NCI-H510A treated with DMSO at 0.1 percent for 48 hours (cell line): ENCODE results near the gene CYP1B1.
A peak's percentile ranks its signal among the peaks of the same experiment; 100 is the strongest.
"Not testable (repeated sequence)": the region's sequence is repeated elsewhere in the genome, so short reads cannot be mapped to it uniquely, and the experiment has no call there.

Source experiments
- DNase-seq: peaks from one replicate; lab custom pipeline; 2025; lab: John Stamatoyannopoulos, UW

CYP1B1 gene

DNA sequence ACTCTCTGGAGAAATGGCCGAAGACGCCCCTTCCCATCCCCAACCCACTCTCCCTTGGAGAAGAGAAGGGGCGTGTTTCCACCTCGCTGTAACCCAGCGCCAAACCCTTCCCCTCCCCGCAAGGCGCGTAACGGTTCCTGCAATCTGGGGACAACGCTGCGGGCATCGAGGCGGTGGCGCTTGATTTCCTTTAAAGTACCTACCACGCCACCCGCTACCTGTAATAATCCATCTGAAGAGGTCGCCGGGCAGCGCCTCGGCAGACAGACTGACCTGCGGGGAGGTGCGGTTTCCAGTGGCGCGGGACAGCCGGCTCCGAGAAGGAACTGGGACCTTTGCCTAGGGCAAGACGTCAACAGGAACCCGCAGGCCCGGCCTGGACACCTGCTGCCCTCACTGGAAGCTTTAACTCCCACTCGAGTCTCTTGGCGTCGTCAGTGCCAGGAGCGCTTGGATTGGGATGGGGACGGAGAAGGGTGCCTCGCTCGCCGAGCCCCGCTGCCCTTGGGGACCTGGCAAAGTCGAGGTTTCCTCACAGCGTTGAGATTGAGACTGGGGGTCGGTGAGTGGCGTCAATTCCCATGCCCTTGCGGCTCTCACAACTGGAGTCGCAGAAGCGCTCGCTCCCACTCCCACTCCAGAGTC, at the start of gene CYP1B1:
Gene CYP1B1, minus strand, starts transcription at position 645 of the 645 bp plus-strand sequence. CDS start 763 bp downstream, outside the sequence.
- peak; percentile 76 for DNase-seq

DNA sequence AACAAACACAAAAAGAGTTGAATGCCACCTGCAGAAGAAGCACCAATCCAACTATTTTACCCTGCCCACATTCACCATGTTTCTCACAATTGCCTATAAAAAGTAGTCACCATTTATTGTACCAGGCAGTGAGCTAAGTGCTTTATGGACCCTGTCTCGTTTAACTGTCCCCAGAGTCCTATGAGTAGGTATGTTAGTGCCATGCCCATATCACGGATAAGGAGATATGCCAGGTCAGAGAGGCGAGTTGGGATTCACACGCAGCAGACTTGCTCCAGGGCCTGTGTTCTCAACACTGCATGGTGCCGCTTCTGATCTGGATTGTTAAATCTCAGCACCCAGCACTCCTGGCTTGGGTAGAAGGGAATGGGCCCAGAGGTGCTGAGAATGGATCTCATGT, 49.1 kb upstream of the CYP1B1 start:
- no peak for DNase-seq

DNA sequence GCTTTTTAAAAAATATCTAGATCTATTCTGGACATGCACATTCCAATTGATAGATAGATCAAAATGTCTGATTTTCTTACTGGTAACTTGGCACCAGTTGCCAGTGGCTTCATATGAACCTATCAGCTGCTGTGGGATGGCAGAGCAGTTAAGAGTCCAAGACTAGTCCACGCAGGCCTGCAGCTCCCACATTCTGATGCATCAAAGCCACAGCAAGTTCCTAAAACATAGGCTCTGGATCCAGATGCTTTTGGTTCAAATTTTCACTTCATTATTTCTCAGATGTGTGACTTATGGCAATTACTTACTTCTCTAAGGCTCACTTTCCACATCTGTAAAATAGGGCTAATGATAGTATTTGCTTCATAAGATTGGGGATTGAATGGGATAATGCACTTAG, 48.0 kb upstream of the CYP1B1 start:
- DNase-seq, result no peak

DNA sequence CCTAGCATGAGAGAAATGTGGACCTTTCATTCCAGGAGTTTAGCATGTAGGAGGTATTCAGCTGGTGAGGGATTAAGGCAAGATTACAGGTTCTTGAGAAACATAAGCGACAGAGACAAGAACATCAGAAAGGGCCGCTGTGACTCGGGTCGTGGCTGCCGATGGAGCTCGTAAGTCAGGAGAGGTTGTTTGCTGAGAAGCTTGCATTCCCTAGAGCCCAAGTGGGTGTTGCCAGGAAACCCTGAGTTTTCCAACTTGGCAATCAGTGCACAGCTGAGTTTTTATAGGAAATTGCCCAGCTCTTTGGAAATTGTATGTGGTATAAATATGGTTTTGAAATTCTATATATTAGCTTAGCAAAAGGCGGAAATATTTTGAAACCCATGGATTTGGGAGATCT, 46.4 kb upstream of the CYP1B1 start:
- no peak for DNase-seq

DNA sequence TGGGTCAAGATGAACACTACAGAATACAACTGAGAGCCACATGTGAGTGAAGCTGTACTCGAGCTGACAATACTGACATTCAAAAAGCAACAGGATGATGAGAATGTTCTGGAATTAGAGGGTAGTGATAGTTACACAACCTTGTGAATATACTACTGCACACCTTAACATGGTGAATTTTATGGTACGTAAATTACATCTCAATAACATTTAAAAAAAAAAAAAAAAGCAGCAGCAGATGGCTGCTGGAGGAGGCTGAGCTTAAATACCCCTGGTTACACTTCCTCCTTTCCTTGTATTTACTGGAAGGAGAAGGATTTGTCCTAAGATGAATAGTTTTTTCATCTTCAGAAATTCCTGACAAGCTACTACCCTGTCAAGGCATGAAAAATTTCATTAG, 45.5 kb upstream of the CYP1B1 start:
- no peak for DNase-seq

DNA sequence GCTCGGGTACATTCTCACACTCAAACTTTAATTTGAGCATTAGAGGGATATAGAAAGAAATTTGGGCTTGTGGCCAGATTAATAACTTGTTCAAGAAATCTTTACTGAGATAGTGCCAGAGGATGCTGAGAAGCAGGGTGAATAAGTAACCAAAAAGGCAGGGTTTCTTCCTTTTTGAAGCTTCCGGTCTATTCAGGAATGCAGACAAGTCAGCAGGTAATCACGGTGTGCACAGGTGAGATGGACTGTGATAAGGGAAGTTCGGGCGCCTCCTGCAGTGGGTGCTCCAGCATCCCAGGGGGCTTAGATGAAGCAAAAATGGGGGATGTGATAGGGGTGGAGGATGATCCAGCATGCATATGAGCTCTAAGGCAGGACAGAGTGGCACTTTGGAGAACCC, 44.9 kb upstream of the CYP1B1 start:
- DNase-seq, result no peak

DNA sequence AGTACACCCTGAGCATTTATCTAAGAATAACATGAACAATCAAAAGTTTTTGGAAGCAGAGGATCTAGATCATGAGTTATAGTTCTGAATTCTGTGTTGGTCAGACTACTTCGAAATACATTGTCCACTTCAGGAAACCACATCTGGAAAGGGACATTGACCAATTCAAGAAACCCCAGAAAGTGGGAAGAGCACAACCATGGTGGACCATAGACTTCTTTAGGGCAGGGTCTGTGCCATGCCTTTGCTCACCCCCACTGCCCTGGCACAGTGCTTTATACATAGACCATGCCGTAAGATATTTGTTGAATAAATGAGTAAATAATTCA, 44.3 kb upstream of the CYP1B1 start:
- no peak for DNase-seq

DNA sequence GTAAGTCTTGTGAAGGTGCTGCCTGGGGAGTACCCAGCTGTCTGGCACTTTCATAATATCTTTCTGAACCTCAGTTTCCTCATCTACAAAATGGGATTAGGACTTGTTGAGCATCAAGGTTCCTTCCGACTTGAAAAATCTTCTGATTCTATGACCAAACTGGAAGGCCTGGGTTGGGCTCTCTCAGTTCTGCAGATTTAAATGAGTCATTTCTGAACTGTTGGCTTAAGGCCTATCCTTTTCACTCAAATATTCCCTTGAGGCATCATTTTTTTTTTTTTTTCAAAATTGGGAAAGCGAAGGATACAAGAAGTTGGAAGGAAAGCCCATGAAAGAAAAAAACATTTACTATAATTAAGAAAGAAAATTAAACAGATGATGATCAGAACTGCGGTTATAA, 40.8 kb upstream of the CYP1B1 start:
- no peak for DNase-seq

DNA sequence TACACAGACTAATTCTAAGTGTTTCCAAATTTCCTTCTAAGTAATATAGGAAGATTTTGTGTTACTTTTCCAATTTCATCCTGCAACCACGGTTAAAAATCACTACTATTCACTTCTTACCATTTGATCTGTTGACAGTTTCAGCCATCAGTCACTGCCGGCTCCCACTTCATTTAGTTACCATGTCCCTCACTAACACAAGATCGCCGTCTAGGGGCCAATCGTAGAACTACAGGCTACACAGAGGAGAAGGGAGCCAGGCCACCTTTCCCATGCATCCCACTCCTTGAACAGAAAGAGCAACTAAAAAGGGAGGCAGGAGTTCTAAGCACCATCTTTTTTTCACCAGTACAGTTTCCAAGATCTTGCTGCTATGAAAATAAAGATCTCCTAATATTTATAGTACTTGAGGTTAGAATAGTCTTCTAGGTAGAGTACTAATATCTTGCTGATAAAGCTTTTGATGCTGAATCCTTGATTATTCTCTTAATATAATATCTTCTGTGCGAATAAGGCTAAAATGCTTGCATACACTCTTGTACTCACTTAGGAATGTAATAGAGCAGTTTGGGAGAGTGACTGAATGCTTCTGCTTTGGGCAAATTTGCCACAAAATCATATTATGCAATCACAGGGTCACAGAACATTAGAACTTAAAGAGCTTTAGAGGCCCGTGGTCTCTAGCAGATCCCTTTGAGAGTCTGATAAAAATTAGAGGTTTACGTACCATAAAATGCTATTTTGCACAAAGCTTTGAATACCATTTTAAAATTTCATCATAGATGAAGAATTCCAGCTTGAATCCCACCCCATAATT, 39.5 kb upstream of the CYP1B1 start:
- DNase-seq, result peak; percentile 91

DNA sequence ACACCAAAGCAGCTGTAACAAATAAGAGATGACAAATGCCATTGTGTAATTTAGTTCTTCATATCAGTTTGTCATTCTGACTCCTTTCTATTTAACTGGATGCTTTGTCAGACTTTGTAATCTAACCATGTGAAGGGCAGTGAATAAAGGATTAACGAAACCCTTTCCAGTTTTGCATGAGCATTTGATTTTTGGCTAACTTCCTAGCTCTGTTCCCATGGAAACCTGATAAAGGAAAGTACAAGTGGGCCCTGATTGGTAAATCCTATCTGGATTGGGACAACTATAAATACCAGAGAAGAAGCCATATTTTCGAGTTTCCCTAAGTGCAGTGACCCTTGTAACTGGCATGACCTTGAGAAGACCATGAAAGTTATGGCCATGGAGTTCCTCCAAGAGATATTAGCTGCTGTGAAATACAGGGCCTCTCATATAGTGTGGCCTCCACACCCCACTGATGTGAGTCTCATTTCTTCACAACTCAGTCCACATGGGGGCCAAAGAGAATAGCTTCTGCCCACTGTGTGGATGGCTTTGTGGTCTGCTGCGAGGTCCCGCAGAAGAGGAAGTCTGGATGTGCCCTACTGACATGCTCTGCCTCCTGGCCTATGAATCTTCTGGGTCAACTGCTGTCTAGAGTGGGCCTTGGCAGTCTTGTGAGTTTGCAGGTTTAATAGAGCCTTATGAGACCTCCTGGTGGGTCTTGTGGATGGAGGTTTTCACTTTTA, 38.2 kb upstream of the CYP1B1 start:
- no peak for DNase-seq

DNA sequence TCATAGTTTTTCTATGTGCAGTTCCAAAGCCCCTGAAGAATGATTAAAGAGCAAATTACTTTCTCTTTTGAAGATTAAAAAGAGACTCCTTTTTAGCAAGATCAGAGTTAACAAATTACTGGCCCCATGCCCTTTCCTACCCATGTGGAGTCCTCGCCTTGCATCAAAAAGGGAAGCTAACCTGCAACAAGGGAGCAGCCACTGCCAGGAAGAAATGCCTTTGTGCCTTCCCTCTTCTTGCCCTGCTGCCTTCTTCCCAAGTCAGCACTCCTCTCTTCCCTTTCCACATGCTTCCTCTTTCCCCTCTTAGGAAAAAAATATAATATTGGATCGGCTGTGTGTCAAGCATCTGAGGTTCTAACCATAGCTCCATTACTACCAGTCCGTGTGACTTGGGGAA, 37.1 kb upstream of the CYP1B1 start:
- no peak for DNase-seq

DNA sequence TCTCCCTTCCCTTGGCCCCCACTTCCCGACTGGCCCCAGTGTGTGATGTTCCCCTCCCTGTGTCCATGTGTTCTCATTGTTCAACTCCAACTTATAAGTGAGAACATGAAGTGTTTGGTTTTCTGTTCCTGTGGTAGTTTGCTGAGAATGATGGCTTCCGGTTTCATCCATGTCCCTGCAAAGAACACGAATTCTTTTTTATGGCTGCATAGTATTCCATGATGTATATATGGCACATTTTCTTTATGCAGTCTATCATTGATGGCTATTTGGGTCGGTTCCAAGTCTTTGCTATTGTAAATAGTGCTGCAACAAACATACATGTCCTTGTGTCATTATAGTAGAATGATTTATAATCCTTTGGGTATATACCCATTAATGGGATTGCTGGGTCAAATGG, 35.4 kb upstream of the CYP1B1 start:
- not testable (repeated sequence) for DNase-seq

DNA sequence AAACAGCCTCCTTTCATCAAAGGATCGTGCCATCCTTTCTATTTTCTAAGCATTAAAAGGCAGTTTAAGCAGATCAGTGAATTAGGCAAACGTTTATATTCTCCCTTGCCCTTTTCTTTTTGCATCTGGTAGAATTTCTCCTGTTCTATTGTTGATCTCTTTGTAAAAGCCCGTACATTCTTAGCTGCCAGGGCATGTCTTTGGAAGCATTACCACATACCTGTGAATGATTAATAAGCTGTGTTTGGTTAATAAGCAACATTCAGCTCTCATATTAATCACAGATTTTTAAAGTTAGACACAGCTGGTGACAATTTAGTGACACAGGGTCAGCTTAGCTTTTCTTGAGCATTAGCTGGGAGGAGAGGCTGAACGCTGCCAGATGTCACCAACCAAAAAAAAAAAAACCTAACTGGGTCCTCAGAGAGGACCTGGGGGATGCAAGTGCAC, 33.8 kb upstream of the CYP1B1 start:
- DNase-seq, result no peak

DNA sequence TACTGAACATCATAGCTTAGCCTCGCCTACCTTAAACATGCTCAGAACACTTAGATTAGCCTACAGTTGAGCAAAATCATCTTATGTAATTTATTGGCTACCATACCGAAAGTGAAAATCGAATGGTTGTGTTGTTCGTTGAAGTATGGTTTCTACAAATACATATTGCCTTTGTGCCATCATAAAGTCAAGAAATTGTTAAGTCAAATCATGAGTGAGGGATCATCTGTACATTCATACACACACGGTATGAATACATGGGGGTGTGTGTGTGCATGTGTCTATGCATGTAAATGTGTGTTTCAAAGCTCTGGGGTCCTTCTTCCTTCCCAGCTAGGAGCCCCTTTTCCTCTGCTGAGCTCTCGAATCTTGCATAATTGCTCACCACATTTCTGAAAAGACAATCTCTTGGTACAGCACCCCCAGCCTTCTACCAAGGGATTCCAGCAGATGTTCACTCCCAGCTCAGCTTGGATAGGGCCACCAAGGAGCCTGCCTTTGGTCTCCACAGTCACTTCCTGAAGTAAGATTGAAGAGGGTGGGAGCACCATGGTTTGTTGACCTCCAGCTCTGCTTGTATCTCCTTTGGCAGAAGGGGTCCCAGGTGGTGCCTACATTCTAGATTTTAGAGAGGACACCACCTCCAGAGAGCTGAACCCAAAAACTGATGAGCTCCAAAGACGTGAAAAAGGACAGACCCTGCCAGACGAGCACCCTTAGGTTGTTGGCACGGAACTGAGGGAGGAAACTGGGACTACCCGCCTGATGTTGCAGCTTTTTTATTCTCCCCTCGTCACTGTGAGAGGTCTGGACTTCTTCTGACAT, 33.2 kb upstream of the CYP1B1 start:
- no peak for DNase-seq

DNA sequence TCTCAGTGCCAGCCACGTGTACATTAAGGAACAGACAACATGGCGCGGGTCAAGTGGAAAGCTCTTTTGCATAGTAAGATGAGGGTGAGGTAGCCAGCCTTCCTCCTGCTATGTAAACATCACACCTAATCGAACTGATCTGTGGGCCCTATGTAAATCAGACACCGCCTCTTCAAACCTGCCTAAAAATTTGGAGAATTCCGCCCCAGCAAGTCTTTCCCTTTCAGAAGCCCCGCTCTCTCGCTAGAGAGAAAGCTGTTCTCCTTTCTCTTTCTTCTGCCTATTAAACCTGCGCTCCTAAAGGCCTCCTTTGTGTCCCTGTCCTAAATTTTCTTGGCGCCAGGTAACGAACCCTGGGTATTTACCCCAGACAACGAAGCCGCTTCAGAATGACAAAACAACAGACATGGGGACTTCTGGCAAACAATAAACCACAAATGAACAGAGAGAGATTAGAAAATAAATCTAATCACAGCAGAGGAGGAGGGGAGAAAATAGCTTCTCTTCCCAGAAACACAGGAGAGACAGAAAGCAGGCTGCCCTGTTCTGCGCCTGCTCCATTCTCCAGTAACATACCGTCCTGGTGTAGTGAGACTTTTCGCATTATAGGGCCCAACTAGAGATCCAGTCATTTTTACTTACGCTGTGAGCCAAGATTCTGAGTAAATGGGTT, 31.9 kb upstream of the CYP1B1 start:
- no peak for DNase-seq

DNA sequence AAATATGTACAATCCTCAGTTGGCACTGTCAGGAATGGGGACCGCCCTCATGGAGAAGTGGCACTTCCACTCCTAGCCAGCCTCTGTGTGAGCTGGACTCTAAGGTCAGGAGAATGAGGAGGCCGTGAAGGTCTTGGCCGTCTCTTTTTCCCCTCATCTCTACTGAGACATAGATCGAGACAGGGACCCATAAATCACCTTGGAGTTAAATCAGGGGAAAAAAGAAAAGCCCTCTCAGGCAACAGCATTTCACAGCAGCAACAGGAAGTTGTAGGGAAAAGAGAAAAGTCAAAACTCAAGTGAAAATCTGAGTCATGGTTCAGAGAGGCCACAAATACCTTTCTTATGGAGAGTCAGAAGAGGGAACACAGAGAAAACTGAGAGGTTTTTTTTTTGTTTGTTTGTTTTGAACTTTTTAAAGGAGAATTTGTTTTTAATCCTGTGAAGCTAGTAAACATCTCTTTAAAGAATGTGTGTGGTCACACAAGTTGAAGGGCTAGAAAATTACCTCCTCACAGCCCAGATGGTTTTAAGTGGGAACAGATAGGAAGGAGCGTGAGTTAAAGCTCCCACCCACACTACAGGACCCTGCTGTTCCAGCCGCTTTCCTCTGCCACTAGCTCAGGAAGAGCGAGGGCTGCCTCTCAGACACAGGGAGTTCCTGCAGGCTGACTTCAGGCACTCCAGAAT, 30.6 kb upstream of the CYP1B1 start:
- no peak for DNase-seq

DNA sequence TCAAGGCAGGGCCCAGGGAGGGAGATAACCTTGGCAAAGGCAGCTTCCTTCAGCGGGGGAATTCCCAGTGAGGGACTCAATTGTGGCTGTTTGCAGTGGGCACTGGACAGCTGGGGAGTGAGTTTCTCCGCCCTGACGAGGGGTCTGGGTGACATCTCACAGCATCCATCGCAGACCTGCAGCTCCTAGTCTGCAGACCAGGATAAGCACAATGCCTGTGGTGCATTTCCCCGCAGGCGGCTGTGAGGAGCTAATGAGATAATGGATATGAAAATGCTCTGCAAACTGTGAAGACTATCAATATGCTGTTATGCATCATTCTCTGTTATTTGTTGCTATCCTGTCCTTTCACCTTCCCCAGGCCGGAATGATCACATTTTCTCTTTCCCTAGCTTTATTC, 30.0 kb upstream of the CYP1B1 start:
- no peak for DNase-seq

DNA sequence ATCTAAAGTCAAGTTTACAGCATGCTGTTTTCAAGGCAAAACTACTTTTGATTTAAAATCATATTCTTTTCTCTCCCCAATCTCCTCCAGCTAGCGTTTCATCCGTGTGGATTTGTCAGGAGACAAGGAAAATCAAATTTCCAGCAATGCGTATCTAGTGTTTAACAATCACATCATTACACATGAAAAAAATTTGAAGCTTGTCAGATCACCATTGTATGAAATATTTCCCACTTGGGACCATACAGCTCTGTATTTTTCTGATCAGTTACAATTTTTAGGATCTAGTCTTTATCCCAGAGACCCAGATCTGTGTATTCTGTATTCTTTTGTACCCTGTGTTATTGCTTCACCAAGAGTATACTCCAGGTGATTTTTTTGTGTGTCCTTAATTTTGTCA, 28.6 kb upstream of the CYP1B1 start:
- DNase-seq, result no peak

DNA sequence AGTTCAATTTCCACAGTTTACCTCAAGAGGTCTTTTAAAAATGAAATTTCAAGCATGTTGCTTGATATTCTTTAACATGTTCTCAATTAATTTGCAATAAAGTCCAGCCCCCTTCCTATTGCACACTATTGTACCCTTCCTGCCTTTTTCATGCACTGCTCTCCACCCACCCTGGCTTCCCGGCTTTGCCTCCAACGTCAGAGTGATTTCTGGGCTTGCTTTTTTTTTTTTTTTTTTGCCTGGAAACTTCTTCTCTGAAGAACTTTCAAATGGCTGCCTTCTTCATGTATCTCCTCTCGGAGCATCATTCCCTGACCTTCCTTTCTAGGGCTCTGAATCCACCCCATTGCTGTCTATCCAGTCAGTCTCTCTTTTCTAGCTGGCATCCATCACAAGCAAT, 24.4 kb upstream of the CYP1B1 start:
- DNase-seq, result no peak

DNA sequence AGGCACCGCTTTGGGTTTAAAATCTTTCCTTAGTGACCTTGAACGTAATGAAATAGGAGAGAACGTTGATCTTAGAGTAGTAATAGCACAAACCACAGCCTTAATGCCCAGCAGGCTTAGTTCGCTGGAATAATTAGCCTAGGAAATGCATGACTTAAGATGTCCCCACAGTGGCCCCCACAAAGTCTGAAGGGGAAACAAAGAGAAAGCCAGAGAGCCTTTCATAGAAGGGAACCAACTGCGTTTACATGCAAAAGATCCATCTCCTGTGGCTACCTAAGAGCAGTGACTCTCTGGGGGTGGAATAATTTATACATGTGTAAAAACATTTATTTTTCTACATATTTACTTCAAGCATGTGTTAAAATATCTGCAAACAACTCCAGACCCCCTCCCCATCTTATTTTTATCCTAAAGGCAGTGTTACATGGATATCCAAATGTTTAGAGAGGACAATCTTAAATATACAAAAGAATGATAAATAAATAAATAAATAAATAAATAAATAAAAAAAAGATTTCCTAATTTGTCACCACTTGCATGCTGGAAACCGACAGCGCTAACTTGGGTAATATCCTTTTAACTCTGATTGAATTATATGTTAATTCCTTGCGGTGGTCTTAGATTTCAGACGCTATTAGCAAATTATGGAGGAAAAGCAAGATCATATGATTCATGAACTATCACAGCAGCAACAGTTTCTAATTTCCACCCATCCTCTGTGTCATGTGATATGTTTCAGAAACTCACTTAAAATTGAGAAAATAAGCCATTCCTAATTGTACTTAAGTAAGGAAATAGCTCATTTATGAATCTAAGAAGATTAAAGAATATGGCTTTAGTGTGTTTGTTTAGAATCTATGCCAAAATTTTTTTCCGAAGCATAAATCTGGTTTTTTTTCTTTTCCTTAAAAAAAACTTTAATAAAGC, 23.4 kb upstream of the CYP1B1 start:
- DNase-seq, result no peak
